H9 (cell line): ENCODE results near the gene CROCC2. TPM values are rescaled to one million over a fixed set of nuclear protein-coding genes. Genes with fewer than 3 reads are reported as not detected.

ENCODE experiments used
- DNase-seq: peaks from one replicate; pipeline ENCODE4 v3.0.0-alpha.2; 2017
- H2AFZ ChIP-seq: one replicate; pipeline ENCODE4 v1.6.1; 2013; ENCODE audit warnings: mild to moderate bottlenecking, low read length, control low read depth, moderate library complexity
- H2AK5ac ChIP-seq: 2 replicates; pipeline ENCODE4 v1.6.1; 2013; ENCODE audit warnings: low read length, control low read depth, mixed read lengths; ENCODE audit not compliant: insufficient read length
- H2BK120ac ChIP-seq: one replicate; pipeline ENCODE4 v1.6.1; 2013; ENCODE audit warnings: low read depth, mild to moderate bottlenecking, low read length, control low read depth, inconsistent platforms; ENCODE audit not compliant: poor library complexity, severe bottlenecking
- H2BK12ac ChIP-seq: 2 replicates; pipeline ENCODE4 v1.6.1; 2013; ENCODE audit warnings: low read length, control low read depth, mixed read lengths, low read depth; ENCODE audit not compliant: insufficient read length
- H2BK15ac ChIP-seq: 2 replicates; pipeline ENCODE4 v1.6.1; 2013; ENCODE audit warnings: low read depth, low read length, control low read depth
- H2BK20ac ChIP-seq: one replicate; pipeline ENCODE4 v1.6.1; 2013; ENCODE audit warnings: low read depth, mild to moderate bottlenecking, low read length, control low read depth, inconsistent platforms; ENCODE audit not compliant: poor library complexity, severe bottlenecking
- H2BK5ac ChIP-seq: 2 replicates; pipeline ENCODE4 v1.6.1; 2013; ENCODE audit warnings: low read length, control low read depth, mixed read lengths; ENCODE audit not compliant: insufficient read length
- H3K14ac ChIP-seq: 2 replicates; pipeline ENCODE4 v1.6.1; 2013; ENCODE audit warnings: low read length, control low read depth; ENCODE audit not compliant: insufficient read depth
- H3K18ac ChIP-seq: 2 replicates; pipeline ENCODE4 v1.6.1; 2013; ENCODE audit warnings: low read depth, mild to moderate bottlenecking, mixed read lengths, low read length, control low read depth; ENCODE audit not compliant: insufficient read length
- H3K23ac ChIP-seq: 2 replicates; pipeline ENCODE4 v1.6.1; 2013; ENCODE audit warnings: low read length, control low read depth, mixed read lengths, low read depth; ENCODE audit not compliant: insufficient read length
- H3K23me2 ChIP-seq: 2 replicates; pipeline ENCODE4 v1.6.1; 2013; ENCODE audit warnings: low read depth, mild to moderate bottlenecking, mixed read lengths, low read length, control low read depth; ENCODE audit not compliant: insufficient read length, poor library complexity, severe bottlenecking
- H3K27ac ChIP-seq: 2 replicates; pipeline ENCODE4 v1.5.1; 2013; ENCODE audit warnings: low read length, control low read depth, mixed read lengths, low read depth; ENCODE audit not compliant: insufficient read length
- H3K27me3 ChIP-seq: 2 replicates; pipeline ENCODE4 v1.6.1; 2013; ENCODE audit warnings: low read length, control low read depth, inconsistent platforms; ENCODE audit not compliant: insufficient read depth
- H3K4ac ChIP-seq: 2 replicates; pipeline ENCODE4 v1.6.1; 2013; ENCODE audit warnings: low read depth, mild to moderate bottlenecking, control low read depth, inconsistent platforms, low read length, moderate library complexity
- H3K4me1 ChIP-seq: 2 replicates; pipeline ENCODE4 v1.6.1; 2013; ENCODE audit warnings: low read length, control low read depth, inconsistent platforms; ENCODE audit not compliant: insufficient read depth
- H3K4me2 ChIP-seq: 2 replicates; pipeline ENCODE4 v1.6.1; 2013; ENCODE audit warnings: low read length, control low read depth, mixed read lengths; ENCODE audit not compliant: insufficient read length, insufficient read depth
- H3K56ac ChIP-seq: 2 replicates; pipeline ENCODE4 v1.6.1; 2013; ENCODE audit warnings: low read depth, mild to moderate bottlenecking, mixed read lengths, low read length, control low read depth; ENCODE audit not compliant: insufficient read length
- H3K79me1 ChIP-seq: 2 replicates; pipeline ENCODE4 v1.6.1; 2013; ENCODE audit warnings: low read depth, mild to moderate bottlenecking, moderate library complexity, low read length, control low read depth, inconsistent platforms; ENCODE audit not compliant: insufficient read depth, poor library complexity, severe bottlenecking
- H3K79me2 ChIP-seq: 2 replicates; pipeline ENCODE4 v1.6.1; 2013; ENCODE audit warnings: low read length, control low read depth, inconsistent platforms; ENCODE audit not compliant: insufficient read depth
- H3K9ac ChIP-seq: 2 replicates; pipeline ENCODE4 v1.6.1; 2013; ENCODE audit warnings: low read length, control low read depth, mixed read lengths; ENCODE audit not compliant: insufficient read length; ENCODE audit errors: extremely low read depth
- H3K9me3 ChIP-seq: one replicate; pipeline ENCODE4 v1.6.1; 2013; ENCODE audit warnings: low read depth, low read length, inconsistent platforms; ENCODE audit not compliant: control insufficient read depth
- H3T11ph ChIP-seq: one replicate; pipeline ENCODE4 v1.6.1; 2013; ENCODE audit warnings: mild to moderate bottlenecking, low read length, control low read depth, inconsistent platforms
- H4K20me1 ChIP-seq: one replicate; pipeline ENCODE4 v1.6.1; 2013; ENCODE audit not compliant: control insufficient read depth, insufficient read length, insufficient read depth
- H4K5ac ChIP-seq: 2 replicates; pipeline ENCODE4 v1.6.1; 2013; ENCODE audit warnings: low read depth, mild to moderate bottlenecking, mixed read lengths, low read length, control low read depth; ENCODE audit not compliant: insufficient read length
- H4K8ac ChIP-seq: replicated peaks from 2 replicates; pipeline ENCODE4 v1.6.1; 2013; ENCODE audit warnings: low read length, control low read depth, mixed read lengths, low read depth; ENCODE audit not compliant: insufficient read length
- H4K91ac ChIP-seq: 2 replicates; pipeline ENCODE4 v1.6.1; 2013; ENCODE audit warnings: low read depth, mild to moderate bottlenecking, moderate library complexity, mixed read lengths, low read length, control low read depth; ENCODE audit not compliant: insufficient read length
- H3K27ac Mint-ChIP-seq, 3 experiments: 2 replicates in 2 of 3; 3 replicates in 1 of 3; pipeline ENCODE4 v1.8.0; 2020 to 2021; ENCODE audit warnings: mixed read lengths in 3 of 3, mild to moderate bottlenecking in 1 of 3, moderate library complexity in 1 of 3
- H3K27me3 Mint-ChIP-seq: 2 replicates; pipeline ENCODE4 v1.8.0; 2021; ENCODE audit warnings: low read depth, mild to moderate bottlenecking, moderate library complexity, mixed read lengths
- H3K36me3 Mint-ChIP-seq, 3 experiments: 2 replicates in 2 of 3; 3 replicates in 1 of 3; pipeline ENCODE4 v1.8.0; 2020 to 2021; ENCODE audit warnings: low read depth in 3 of 3, mixed read lengths in 3 of 3; ENCODE audit not compliant: insufficient read depth in 1 of 3
- H3K4me1 Mint-ChIP-seq, 2 experiments: 2 replicates each; pipeline ENCODE4 v1.8.0; 2020; ENCODE audit warnings: mixed read lengths in 2 of 2
- H3K4me3 Mint-ChIP-seq, 2 experiments: 2 replicates in 1 of 2; 3 replicates in 1 of 2; pipeline ENCODE4 v1.8.0; 2020 to 2021; ENCODE audit warnings: mild to moderate bottlenecking in 2 of 2, mixed read lengths in 2 of 2, moderate library complexity in 1 of 2
- H3K9me3 Mint-ChIP-seq, 2 experiments: 2 replicates in 1 of 2; 3 replicates in 1 of 2; pipeline ENCODE4 v1.8.0; 2020; ENCODE audit warnings: mild to moderate bottlenecking in 2 of 2, mixed read lengths in 2 of 2, moderate library complexity in 1 of 2
- CTCF ChIP-seq: fragments of 200-600 bp; sonication (generic); conservative IDR thresholded peaks from 3 replicates; pipeline ENCODE4 v1.8.0; 2021; ENCODE audit warnings: antibody characterized with exemption, mild to moderate bottlenecking
- WGBS: extraction: QIAGEN DNeasy Blood & Tissue Kit; methylation state at CpG from one replicate; pipeline ENCODE4 v1.1.7; 2013; ENCODE audit warnings: missing lambda C conversion rate, low lambda C conversion rate, mixed read lengths; ENCODE audit not compliant: insufficient read length; ENCODE audit errors: extremely low coverage; 5-methylcytosine and 5-hydroxymethylcytosine counted together
- total RNA-seq: library from RNA; stranded (reverse); gene quantifications from 2 replicates; pipeline ENCODE4 v1.2.1, GENCODE V29; 2021

The CROCC2 gene
- total RNA-seq, 1 experiment from 2014 or later, result not detected

- Histone ChIP-seq H3K23me2 (no peaks in the 10 kb centered on the region), H2BK5ac (no peak overlapping the region), H3K4me2 (no peak overlapping the region), H2AK5ac (no peak overlapping the region), H3K79me2 (no peaks in the 10 kb centered on the region), H4K5ac (no peak overlapping the region), H3K4ac (no peak overlapping the region), H3K56ac (no peak overlapping the region), H3K79me1 (no peaks in the 10 kb centered on the region), H3K27ac (no peak overlapping the region), H3K14ac (no peak overlapping the region), H3K9me3 (no peaks in the 10 kb centered on the region), H3K23ac (no peak overlapping the region), H3K27me3 (no peaks in the 10 kb centered on the region), H4K8ac (no peak overlapping the region), H4K20me1 (no peaks in the 10 kb centered on the region), H3K4me1 (no peaks in the 10 kb centered on the region), H2AFZ (no peak overlapping the region), H2BK12ac (no peak overlapping the region), H3K18ac (no peak overlapping the region), H3T11ph (no peak overlapping the region), H2BK120ac (no peak overlapping the region), H2BK15ac (no peak overlapping the region), H2BK20ac (no peak overlapping the region), H3K9ac (no peak overlapping the region), H4K91ac (no peak overlapping the region)
- TF ChIP-seq CTCF, result no peak
- no peak for DNase-seq
- Mint-ChIP-seq H3K36me3 (no peaks in the 10 kb centered on the region), H3K4me1 (peaks cover 6 to 10% of the 10 kb centered on the region in 2 experiments), H3K27me3 (no peaks in the 10 kb centered on the region; the same call in 1 of the 2 replicates), H3K27ac (no peak overlapping the region), H3K9me3 (no peaks in the 10 kb centered on the region), H3K4me3 (no peak overlapping the region)
- WGBS, result no CpG with 5 or more reads among the region's 11 CpGs
Measured at GRCh38 chr2:240888890-240889573, 17.1 kb upstream of the CROCC2 start.
